ENCODE results near the gene ABHD18. TPM values are rescaled to one million over a fixed set of nuclear protein-coding genes. Genes with fewer than 3 reads are reported as not detected.
"Not testable (repeated sequence)": the region's sequence is repeated elsewhere in the genome, so short reads cannot be mapped to it uniquely, and the experiment has no call there.

Gene ABHD18
- total RNA-seq, 1 experiment from 2014 or later, result 9.6 TPM

- no peak for DNase-seq (ENCODE audit: extremely low read depth, low read depth)
These were observed 96.6 kb downstream of the ABHD18 start for GRCh38 chr4:128061566-128062536.

DNA sequence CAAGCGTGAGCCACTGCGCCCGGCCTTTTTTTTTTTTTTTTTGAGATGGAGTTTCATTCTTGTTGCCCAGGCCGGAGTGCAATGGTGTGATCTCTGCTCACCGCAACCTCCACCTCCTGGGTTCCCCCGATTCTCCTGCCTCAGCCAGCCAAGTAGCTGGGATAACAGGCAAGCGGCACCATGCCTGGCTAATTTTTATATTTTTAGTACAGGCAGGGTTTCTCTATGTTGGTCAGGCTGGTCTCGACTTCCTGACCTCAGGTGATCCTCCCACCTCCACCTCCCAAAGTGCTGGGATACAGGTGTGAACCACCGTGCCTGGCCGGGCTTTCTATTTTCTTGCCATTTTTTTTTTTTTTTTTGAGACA, 101.2 kb downstream of the ABHD18 start:
- DNase-seq (ENCODE audit: extremely low read depth, low read depth), result not testable (repeated sequence)

GRCh38 chr4:128068918-128069317, 103.7 kb downstream of the ABHD18 start:
- DNase-seq (ENCODE audit: extremely low read depth, low read depth), result no peak

- no peak for DNase-seq (ENCODE audit: extremely low read depth, low read depth)
These were observed 111.3 kb downstream of the ABHD18 start for GRCh38 chr4:128076464-128076863.

Other genes with a start within 250 kb of the ABHD18 start
- not detected in 2 replicates for gene SLC25A31, start 235.0 kb upstream of the ABHD18 start, total RNA-seq (2014; rRNA removed; shearing (Covaris generic))
- gene HSPA4L, start 183.1 kb upstream of the ABHD18 start, total RNA-seq (2014; rRNA removed; shearing (Covaris generic)), result 21.5 and 27.0 TPM in 2 replicates
- 21.3 and 28.9 TPM in 2 replicates for gene PLK4, start 84.5 kb upstream of the ABHD18 start, total RNA-seq (2014; rRNA removed; shearing (Covaris generic))
- 11.5 and 16.5 TPM in 2 replicates for gene MFSD8, start 233 bp upstream of the ABHD18 start, total RNA-seq (2014; rRNA removed; shearing (Covaris generic))
- gene LARP1B, start 95.9 kb downstream of the ABHD18 start, total RNA-seq (2014; rRNA removed; shearing (Covaris generic)), result 22.8 and 25.1 TPM in 2 replicates